Ishikawa (cell line): ENCODE results near the gene GPX3.

Source experiments
- CEBPB ChIP-seq: IDR thresholded peaks from 2 replicates; pipeline ENCODE4 v1.6.1; 2012
- CREB1 ChIP-seq: IDR thresholded peaks from 2 replicates; pipeline ENCODE4 v1.6.1; 2012; ENCODE audit warnings: low read depth
- EGR1 ChIP-seq: IDR thresholded peaks from 2 replicates; pipeline ENCODE4 v1.6.1; 2012
- EP300 ChIP-seq: IDR thresholded peaks from 2 replicates; pipeline ENCODE4 v1.6.1; 2012; ENCODE audit warnings: borderline replicate concordance
- FOXM1 ChIP-seq: IDR thresholded peaks from 2 replicates; pipeline ENCODE4 v1.6.1; 2012; ENCODE audit warnings: low read depth, borderline replicate concordance
- NFIC ChIP-seq: IDR thresholded peaks from 2 replicates; pipeline ENCODE4 v1.6.1; 2012
- RAD21 ChIP-seq: IDR thresholded peaks from 2 replicates; pipeline ENCODE4 v1.6.1; 2012; ENCODE audit warnings: low read depth
- TAF1 ChIP-seq: IDR thresholded peaks from 2 replicates; pipeline ENCODE4 v1.6.1; 2012; ENCODE audit warnings: low read depth, mild to moderate bottlenecking
- TCF12 ChIP-seq: IDR thresholded peaks from 2 replicates; pipeline ENCODE4 v1.6.1; 2012; ENCODE audit warnings: low read depth
- TEAD4 ChIP-seq: IDR thresholded peaks from 2 replicates; pipeline ENCODE4 v1.6.1; 2012
- USF1 ChIP-seq: IDR thresholded peaks from 2 replicates; pipeline ENCODE4 v1.6.1; 2012
- YY1 ChIP-seq: IDR thresholded peaks from 2 replicates; pipeline ENCODE4 v1.6.1; 2012; ENCODE audit warnings: low read depth
- ZBTB7A ChIP-seq: IDR thresholded peaks from 2 replicates; pipeline ENCODE4 v1.6.1; 2012; ENCODE audit warnings: low read depth
- TF ChIP-seq, protein P1 (sequence below): IDR thresholded peaks from 2 replicates; pipeline ENCODE4 v1.6.1; 2012
- TF ChIP-seq, protein P2 (sequence below): IDR thresholded peaks from 2 replicates; pipeline ENCODE4 v1.6.1; 2012; ENCODE audit warnings: low read depth, mild to moderate bottlenecking

GPX3 gene

DNA sequence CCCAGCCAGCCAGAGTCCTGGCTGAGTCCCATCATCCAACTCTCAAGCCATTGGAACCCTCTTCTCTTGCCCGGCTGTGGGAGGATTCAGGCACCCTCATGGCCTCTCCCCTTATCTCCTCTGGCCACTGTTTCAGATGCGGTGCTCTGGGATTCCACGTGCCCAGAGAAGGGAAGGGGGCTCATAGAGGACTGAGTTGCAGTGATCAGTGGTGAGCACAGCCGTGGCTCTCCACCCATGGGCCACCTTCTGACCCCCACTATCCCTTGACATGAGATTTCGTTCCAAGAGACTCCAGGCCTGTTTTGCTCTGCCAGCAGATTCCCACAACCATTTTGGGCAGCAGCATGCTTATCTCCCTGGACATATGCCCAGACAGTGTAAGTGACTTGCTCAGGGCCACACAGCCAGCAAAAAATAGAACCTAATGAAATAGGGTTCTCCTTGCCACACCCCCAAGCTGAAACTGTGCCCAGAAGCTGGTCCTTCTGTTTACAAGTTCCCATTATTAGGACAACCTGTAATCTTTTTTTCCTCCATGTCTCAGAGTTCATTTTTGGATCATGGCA lies 2.7 kb downstream of the GPX3 start:
- no peak for TF ChIP-seq FOXM1
- no peak for TF ChIP-seq EGR1
- no peak for TF ChIP-seq TEAD4
- TF ChIP-seq USF1 = no peak
- no peak for TF ChIP-seq CREB1
- no peak for TF ChIP-seq NFIC
- no peak for TF ChIP-seq ZBTB7A
- TF ChIP-seq, protein P1, sequence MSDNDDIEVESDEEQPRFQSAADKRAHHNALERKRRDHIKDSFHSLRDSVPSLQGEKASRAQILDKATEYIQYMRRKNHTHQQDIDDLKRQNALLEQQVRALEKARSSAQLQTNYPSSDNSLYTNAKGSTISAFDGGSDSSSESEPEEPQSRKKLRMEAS = no peak
- no peak for TF ChIP-seq CEBPB
- no peak for TF ChIP-seq RAD21

- TF ChIP-seq TEAD4 = no peak
- no peak for TF ChIP-seq NFIC
- TF ChIP-seq FOXM1 = no peak
- TF ChIP-seq ZBTB7A = no peak
- TF ChIP-seq EP300 = no peak
- TF ChIP-seq USF1 = no peak
- TF ChIP-seq YY1 = no peak
- no peak for TF ChIP-seq CEBPB
- TF ChIP-seq CREB1 = no peak
- TF ChIP-seq, protein P2, sequence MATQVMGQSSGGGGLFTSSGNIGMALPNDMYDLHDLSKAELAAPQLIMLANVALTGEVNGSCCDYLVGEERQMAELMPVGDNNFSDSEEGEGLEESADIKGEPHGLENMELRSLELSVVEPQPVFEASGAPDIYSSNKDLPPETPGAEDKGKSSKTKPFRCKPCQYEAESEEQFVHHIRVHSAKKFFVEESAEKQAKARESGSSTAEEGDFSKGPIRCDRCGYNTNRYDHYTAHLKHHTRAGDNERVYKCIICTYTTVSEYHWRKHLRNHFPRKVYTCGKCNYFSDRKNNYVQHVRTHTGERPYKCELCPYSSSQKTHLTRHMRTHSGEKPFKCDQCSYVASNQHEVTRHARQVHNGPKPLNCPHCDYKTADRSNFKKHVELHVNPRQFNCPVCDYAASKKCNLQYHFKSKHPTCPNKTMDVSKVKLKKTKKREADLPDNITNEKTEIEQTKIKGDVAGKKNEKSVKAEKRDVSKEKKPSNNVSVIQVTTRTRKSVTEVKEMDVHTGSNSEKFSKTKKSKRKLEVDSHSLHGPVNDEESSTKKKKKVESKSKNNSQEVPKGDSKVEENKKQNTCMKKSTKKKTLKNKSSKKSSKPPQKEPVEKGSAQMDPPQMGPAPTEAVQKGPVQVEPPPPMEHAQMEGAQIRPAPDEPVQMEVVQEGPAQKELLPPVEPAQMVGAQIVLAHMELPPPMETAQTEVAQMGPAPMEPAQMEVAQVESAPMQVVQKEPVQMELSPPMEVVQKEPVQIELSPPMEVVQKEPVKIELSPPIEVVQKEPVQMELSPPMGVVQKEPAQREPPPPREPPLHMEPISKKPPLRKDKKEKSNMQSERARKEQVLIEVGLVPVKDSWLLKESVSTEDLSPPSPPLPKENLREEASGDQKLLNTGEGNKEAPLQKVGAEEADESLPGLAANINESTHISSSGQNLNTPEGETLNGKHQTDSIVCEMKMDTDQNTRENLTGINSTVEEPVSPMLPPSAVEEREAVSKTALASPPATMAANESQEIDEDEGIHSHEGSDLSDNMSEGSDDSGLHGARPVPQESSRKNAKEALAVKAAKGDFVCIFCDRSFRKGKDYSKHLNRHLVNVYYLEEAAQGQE = no peak
- TF ChIP-seq, protein P1 = no peak
- TF ChIP-seq EGR1 = no peak
- no peak for TF ChIP-seq RAD21
- no peak for TF ChIP-seq TAF1
- no peak for TF ChIP-seq TCF12
These were observed 3.3 kb downstream of the GPX3 start for GRCh38 chr5:151023651-151024050.

GRCh38 chr5:151024440-151025249 lies 4.3 kb downstream of the GPX3 start:
- no peak for TF ChIP-seq CREB1
- TF ChIP-seq ZBTB7A = no peak
- TF ChIP-seq EP300 = no peak

DNA sequence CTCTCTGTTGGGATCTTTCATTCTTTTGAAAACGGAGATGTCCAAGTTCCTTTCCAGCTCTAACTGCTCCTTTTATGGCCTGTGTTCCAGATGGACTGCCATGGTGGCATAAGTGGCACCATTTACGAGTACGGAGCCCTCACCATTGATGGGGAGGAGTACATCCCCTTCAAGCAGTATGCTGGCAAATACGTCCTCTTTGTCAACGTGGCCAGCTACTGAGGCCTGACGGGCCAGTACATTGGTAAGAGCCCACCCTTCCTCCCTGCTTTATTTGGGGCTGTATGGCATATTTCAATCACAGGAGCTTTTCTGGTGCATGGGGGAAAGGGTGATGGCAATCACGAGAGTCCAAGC lies 4.8 kb downstream of the GPX3 start:
- TF ChIP-seq TCF12 = no peak
- no peak for TF ChIP-seq CEBPB
- no peak for TF ChIP-seq FOXM1
- TF ChIP-seq USF1 = no peak
- TF ChIP-seq YY1 = no peak
- no peak for TF ChIP-seq RAD21
- TF ChIP-seq, protein P1 = no peak
- no peak for TF ChIP-seq TEAD4
- TF ChIP-seq NFIC = no peak
- TF ChIP-seq EP300 = no peak
- no peak for TF ChIP-seq CREB1
- TF ChIP-seq, protein P2 = no peak
- TF ChIP-seq EGR1 = no peak
- no peak for TF ChIP-seq ZBTB7A
- TF ChIP-seq TAF1 = no peak

DNA sequence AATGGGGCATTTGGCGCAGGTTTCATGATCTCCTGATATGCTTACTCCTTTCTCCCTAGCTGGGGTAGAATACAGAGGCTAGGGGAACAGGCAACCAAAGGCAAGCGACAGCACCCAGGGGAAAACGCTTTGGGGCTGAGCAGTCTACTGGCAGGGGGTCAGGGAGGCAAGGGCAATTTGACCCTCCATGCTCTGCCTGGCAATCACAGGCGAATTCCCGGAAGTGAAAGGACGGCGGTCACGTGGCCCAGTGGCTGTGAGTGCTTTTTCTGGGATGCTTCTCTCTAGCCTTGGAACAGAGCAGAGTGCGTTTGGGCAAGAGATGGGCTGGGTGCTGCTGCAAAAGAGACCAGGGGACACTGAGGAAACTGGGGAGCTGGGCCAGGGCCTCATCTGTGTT lies 5.7 kb downstream of the GPX3 start:
- TF ChIP-seq FOXM1 (no peak), TEAD4 (no peak), TAF1 (no peak), NFIC (no peak), EP300 (no peak), CEBPB (no peak), CREB1 (no peak), ZBTB7A (no peak), YY1 (no peak), TCF12 (no peak)
- TF ChIP-seq, protein P2 = no peak
- TF ChIP-seq, protein P1 = no peak
